GF-D8 (cell line): ENCODE measurements around the gene MEGF11.

Experiments used
- DNase-seq: peaks from one replicate; lab custom pipeline; 2025; lab: John Stamatoyannopoulos, UW

MEGF11 gene

DNA sequence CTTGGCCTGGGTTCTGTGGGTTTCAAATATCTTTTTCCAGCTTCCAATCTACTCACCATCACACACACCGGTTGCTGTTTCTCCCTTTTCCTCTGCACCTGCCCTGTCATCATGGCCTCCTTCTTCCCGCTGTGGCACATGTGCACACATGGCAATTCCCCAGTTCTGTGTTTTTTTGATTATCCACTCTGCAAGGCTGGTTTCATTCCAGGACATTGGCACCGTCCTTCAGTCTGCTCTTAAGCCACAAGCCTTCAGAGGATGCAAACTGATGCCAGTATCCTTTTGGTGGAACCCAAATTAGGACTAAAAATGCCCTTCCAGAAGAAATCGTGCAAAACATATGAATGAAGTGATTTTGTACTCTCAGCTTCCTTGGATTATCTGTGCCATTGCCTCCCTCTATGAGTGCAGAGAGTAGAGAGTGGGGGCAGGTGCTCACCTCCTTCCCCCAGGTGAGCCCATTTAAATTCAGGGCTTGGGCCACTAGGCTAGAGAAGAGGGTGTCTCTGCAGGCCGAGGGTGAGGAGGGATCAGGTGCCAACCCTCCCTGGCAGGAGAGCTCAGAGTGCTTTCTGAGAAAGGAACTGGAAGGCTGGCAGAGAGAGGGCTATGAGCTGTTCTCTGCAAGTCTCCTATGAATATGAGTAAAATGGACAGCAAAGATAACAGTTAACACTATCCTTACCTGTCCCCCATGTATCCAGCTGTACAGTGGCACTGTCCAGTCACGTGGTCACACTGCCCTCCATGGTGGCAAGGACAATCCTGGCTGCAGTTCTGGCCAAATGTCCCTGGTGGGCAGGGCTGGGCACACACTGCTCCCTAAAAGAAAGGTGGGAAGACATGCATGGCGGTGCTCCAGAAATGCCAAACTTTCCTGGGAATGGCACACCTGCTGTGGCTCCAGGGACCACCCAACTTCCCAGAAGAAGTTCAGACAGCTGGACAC, 283.4 kb downstream of the MEGF11 start:
- no peak for DNase-seq

GRCh38 chr15:65968511-65968910, 285.0 kb downstream of the MEGF11 start:
- no peak for DNase-seq

GRCh38 chr15:65964792-65965433, 288.6 kb downstream of the MEGF11 start:
- no peak for DNase-seq

DNA sequence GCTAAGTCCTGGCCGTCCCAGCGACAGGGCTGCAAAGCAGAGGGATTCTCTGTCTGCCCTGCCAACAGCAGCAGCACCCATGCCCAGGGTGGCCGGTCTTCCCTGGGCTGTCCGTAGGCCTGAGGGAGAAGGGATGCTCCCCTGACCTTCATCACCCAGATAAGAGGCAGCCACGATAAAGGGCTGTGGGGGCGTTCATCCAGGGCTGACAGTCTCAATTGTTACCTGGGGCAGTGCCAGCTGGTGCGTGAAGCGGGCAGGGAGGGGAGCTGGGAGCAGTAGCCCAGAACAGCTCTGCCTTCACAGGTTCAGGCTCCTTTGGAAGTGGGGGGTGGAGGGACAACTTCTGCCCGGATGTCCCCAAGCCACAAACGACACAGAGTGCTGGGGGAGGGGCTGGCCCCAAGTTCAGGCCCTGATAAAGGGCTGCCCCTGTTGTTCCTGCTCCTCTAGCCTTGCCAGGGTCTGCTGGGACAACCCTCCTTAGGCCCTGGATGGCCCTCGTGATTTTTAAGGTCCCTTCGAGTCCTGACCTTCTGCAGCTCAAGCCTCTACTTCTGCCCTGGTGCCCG, 289.6 kb downstream of the MEGF11 start:
- DNase-seq, result no peak

- DNase-seq, result no peak
Measured at GRCh38 chr15:65963358-65963757, 290.2 kb downstream of the MEGF11 start.

DNA sequence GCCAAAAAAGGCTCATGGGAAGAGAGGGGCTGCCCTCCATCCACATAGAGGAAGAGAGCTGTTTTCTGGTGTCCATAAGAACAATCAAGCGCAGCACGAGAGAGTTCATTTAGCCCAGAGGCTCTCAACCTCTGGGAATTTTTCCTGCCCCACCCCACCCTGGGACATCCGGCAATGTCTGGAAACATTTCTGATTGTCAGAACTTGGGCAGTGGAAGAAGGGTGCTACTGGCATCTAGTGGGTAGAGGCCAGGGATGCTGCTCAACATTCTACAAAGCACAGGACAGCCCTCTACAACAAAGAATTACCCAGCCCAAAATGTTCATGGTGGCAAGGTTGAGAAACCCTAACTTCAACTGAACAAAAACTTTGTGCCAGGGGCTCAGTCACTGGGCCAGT, 291.4 kb downstream of the MEGF11 start:
- no peak for DNase-seq

- DNase-seq, result no peak
Measured at GRCh38 chr15:65960586-65960985, 293.0 kb downstream of the MEGF11 start.

GRCh38 chr15:65958835-65959234, 294.7 kb downstream of the MEGF11 start:
- no peak for DNase-seq

DNA sequence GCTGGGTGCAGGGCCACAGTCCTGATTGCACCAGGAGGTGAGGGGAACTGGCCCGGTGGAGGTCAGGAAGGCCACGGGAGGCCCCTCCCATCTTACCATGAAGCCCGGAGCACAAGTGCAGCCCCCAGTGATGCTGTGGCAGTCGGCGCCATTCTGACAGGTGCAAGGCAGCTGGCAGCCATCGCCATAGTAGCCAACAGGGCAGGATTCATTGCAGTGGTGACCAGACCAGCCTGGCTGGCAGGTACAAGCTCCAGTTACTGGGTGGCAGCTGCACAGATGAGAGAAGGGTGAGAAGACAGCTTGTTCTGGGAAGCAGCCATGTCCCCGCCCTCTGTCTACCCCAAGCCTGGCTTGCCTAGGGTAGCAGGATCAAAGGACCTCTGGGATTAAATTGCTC, 296.1 kb downstream of the MEGF11 start:
- DNase-seq, result no peak

DNA sequence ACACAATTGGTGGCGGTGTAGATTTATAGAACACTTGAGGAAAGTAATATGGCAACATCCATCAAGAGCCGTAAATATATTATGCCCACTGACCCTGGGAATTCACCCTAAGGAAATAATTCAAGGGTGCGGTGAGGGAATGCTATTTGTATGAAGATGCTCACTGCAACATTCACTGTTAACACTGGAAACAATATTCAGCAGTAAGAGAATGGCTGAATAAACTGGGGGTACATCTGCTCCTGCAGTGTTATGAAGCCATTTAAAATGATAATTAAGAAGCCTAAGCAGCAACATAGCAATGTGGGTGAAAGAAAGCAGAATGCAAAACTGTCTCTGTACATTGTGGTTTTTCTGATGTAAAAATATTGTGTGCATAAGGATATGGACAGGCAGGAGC, 296.7 kb downstream of the MEGF11 start:
- DNase-seq, result no peak

- no peak for DNase-seq
Measured at GRCh38 chr15:65956307-65956706, 297.2 kb downstream of the MEGF11 start.

DNA sequence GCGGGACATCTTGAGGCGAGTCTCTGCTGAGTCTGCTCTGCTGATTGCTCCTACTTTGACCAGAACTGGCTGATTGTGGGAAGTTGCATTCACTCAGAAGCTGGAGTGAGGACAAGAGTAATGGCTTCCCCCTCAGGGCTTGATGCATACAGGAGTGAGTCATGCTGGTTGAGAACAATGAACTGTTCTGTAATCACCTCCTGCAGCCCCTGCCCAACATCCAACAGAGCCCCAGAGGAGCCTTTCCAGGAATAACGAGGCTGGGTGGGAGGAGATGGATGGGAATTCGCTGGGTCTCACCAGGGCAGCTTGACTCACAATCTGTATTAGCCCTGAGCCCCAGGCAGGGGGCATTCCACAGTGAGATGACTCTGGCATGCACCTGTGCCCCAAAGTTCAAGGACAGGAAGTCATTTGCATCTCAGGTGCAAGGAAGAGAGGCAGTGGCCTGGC, 299.2 kb downstream of the MEGF11 start:
- DNase-seq, result no peak

GRCh38 chr15:65953622-65954021, 299.9 kb downstream of the MEGF11 start:
- DNase-seq, result no peak

GRCh38 chr15:65952391-65953053, 301.0 kb downstream of the MEGF11 start:
- DNase-seq, result no peak

DNA sequence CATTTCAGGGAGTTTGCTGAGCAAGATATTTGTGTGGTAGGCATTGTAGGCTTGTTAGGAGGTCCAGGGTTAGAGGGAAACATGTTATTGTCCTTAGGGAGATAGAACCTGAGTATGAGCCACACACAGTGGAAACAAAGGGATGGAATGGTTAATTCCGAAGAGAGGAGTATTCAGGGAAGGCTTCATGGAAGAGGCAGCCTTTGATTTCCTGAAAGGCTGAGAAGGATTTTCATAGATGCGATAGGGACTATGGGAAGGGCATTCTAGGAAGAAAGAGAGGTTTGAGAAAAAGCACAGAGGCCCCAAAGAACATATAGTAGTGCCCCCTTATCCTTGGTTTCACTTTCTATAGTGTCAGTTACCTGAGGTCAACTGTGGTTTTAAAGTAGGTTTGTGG, 302.5 kb downstream of the MEGF11 start:
- DNase-seq, result no peak

DNA sequence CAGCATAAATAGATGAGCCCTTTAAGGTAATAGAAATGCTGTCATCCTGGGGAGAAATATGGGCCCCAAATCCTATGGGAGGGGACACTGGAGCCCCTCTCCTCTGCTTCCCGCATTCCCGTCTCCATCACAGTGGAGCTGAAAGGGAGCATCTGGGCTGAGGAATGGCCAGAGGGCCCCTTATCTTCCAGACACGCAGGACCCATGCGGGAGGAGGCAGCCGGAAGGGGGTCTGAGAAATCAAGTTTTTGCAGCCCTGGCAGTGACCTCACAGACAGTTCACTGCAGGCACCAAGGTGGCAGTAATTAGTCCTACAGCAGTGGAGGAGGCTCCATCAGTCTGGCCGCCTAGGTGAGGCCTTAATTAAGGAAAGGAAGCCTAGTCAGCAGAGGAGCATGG, 304.1 kb downstream of the MEGF11 start:
- no peak for DNase-seq

GRCh38 chr15:65949011-65949410, 304.5 kb downstream of the MEGF11 start:
- no peak for DNase-seq

DNA sequence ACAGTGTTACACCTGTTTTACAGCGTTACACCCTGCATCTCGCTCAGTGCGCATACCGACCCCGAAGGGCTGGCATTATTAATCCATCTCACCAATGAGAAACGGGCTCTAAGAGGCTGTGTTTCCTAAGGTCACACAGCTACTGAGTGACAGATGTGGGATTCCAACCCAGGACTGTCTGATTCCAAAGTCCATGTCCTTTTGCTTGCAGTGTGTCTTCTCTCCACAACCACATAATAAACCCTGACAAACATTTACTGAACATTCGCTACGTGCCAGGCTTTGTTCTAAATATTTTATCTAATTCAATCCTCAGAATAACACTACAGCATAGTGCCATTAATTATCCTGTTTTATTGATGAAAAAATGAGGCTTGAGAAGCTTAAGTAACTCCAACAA, 305.2 kb downstream of the MEGF11 start:
- DNase-seq, result no peak

DNA sequence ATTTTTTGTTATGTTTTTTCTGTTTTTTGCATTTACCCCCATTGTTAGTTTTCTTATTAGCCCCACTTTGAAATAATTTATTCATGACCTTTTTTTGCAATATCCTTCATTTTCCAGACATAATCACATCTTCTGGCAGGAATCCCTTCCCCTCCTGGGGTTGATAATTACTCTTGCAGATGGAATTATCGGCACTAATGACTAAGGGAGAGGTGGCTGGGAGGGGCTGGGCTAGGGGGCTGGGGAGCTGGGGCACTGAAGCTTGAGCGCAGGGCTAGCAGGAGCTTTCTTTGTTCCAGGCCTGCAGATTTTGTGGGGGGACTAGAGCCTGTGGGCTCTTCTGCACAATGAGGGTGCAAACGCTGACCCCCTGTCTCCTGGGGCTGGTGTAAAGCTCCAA, 306.5 kb downstream of the MEGF11 start:
- DNase-seq, result no peak

DNA sequence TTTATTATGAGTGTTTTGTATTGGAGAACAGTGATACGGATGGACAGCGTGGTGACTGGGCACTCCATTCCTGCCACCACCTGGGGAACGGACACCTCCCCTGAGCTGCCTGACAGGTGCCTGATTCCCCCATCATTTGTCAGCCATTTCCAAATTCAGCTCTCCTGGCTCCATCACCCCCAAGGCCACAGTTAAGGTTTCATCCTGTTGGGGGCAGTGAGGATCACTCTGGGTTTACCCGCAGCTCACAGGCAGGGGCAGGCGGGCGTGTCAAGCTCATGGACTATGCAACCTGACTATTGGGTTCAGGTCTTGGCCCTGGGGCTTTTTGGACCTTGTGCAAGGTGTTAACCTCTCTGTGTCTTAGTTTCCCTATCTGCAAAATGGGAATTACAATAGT, 307.9 kb downstream of the MEGF11 start:
- no peak for DNase-seq

- DNase-seq, result no peak
Measured at GRCh38 chr15:65944404-65944803, 309.1 kb downstream of the MEGF11 start.

DNA sequence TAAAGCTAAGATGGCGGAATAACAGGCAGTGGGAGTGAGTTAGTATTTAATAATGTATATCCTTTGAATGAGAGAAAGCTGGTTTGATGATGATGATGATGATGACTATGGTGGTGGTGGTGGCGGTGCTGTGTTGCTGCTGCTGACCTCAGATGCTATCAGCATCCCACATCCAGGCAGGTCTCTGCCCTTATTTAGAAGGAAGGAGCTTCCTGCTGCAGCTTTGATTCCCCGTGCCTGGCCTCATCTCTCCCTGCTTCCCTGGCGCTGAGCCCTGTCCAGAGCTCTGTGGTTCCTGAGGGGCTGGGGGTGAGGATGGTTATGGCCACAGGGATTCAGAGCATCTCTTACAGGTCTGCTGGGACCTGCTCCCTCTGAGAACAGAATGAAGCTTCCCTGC, 311.1 kb downstream of the MEGF11 start:
- no peak for DNase-seq

DNA sequence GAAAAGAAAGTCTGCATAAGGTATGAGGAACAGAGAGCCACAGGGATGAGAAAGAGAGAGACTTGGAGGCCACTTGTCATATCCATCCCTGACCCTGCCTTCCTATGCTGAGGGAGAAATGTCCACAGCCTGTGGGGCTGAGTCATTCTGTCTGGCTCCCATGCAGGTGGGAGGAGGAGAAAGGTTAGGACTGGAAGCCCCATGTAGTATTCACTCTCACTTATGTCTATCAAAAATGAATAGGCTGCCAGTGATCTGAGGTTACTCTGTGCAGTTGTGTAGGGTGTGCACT, 313.0 kb downstream of the MEGF11 start:
- DNase-seq, result no peak
